MCF 10A (cell line): ENCODE data around the gene SEC22C. TPM values are rescaled to one million over a fixed set of nuclear protein-coding genes. Genes with fewer than 3 reads are reported as not detected.
"Not testable (repeated sequence)": the region's sequence is repeated elsewhere in the genome, so short reads cannot be mapped to it uniquely, and the experiment has no call there.

ENCODE experiments used
- BruUV-seq: library from RNA; stranded (reverse); fragments of 400-500 nt; replicated peaks from 2 replicates; lab custom pipeline; 2021; lab: Mats Ljungman, UMichigan
- CTCF ChIA-PET: fragments of 300-600 bp; sonication (Branson Sonifier 250); formaldehyde crosslinking; extraction: SDS; loops from one replicate; lab custom pipeline; 2021; ENCODE audit warnings: antibody characterized with exemption, inconsistent platforms; lab: Yijun Ruan, JAX
- POLR2A ChIA-PET: fragments of 300-600, 350-650 bp; sonication (Branson Sonifier 250); formaldehyde crosslinking; extraction: SDS; loops from one replicate; lab custom pipeline; 2020; ENCODE audit warnings: antibody characterized with exemption, inconsistent platforms; lab: Yijun Ruan, JAX
- DNase-seq: peaks from one replicate; pipeline ENCODE4 v3.0.0-alpha.2; 2018; ENCODE audit not compliant: unreplicated experiment
- H3K27ac Mint-ChIP-seq: one replicate; pipeline ENCODE4 v1.8.0; 2022; ENCODE audit warnings: mild to moderate bottlenecking, low read depth, mixed read lengths; ENCODE audit not compliant: unreplicated experiment
- H3K27me3 Mint-ChIP-seq: one replicate; pipeline ENCODE4 v1.8.0; 2022; ENCODE audit warnings: mixed read lengths; ENCODE audit not compliant: insufficient read depth, unreplicated experiment
- H3K36me3 Mint-ChIP-seq: one replicate; pipeline ENCODE4 v1.8.0; 2022; ENCODE audit warnings: mild to moderate bottlenecking, moderate library complexity, mixed read lengths; ENCODE audit not compliant: insufficient read depth, unreplicated experiment
- H3K4me1 Mint-ChIP-seq: one replicate; pipeline ENCODE4 v1.8.0; 2022; ENCODE audit warnings: mixed read lengths; ENCODE audit not compliant: insufficient read depth, unreplicated experiment
- H3K4me3 Mint-ChIP-seq: one replicate; pipeline ENCODE4 v1.8.0; 2022; ENCODE audit warnings: mild to moderate bottlenecking, moderate library complexity, mixed read lengths; ENCODE audit not compliant: unreplicated experiment
- H3K9me3 Mint-ChIP-seq: one replicate; pipeline ENCODE4 v1.8.0; 2022; ENCODE audit warnings: mixed read lengths; ENCODE audit not compliant: unreplicated experiment
- intact Hi-C: fragments of 100-400 bp; cut with micrococcal nuclease; formaldehyde crosslinking; loops from 2 replicates; pipeline ENCODE4 v1.14.1; 2022
- total RNA-seq: library from RNA; stranded (reverse); gene quantifications from 2 replicates; pipeline ENCODE4 v1.2.3, GENCODE V29; 2022
- TF ChIP-seq, protein P1 (sequence below): fragments of 200-600 bp; IDR thresholded peaks from one replicate; pipeline ENCODE4 v1.8.0; 2022; ENCODE audit warnings: antibody characterized with exemption, mild to moderate bottlenecking; ENCODE audit not compliant: unreplicated experiment

SEC22C gene
- total RNA-seq, 1 experiment from 2014 or later, result 55.7 TPM

DNA sequence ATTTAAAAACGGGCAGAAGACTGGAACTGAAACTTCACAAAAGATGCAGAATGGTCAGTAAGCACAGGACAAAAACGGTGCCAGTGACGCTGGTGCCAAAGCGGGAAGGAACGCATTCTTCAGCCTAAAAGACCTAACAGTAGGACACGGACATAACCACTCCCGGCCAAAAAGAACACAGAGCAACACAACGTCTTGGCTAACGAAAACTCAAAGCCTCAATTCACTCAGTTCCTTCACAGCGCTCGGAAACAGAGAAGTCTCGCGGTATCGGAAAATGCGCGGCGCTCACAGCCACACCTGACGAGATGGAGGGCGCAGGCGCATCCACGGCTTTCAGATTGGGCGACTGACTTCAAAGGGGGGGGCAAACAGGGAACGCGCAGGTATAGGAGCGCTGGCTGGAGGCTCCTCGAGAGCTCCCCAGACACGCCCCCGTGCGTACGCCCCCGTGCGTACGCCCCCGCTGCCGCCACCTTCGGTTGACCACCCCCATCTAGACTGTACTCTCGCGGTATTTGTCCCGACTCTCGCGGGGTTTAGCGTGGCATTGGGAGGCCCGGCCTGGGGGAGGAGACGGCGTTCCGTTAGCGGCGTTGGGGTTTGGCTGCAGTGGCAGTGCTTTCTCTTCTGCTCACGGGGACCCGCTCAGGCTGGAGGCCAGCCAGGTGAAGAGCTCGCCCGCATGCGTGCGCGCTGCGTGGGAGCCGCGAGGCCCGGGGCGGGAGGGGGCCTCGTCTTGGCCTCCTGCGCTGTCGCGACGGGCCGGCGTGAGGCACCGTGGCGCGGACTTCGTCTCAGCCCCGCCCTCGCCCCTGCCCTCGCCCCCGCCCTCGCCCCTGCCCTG is 18.6 kb upstream of the SEC22C start, which contains the start of gene NKTR:
NKTR (plus strand) TSS at position 576 of the 847 bp plus-strand sequence. CDS start 321 bp downstream, outside the sequence.
- peak within 1 kb of the TSS; percentile 90 for H3K27ac Mint-ChIP-seq
- TF ChIP-seq, protein P1, sequence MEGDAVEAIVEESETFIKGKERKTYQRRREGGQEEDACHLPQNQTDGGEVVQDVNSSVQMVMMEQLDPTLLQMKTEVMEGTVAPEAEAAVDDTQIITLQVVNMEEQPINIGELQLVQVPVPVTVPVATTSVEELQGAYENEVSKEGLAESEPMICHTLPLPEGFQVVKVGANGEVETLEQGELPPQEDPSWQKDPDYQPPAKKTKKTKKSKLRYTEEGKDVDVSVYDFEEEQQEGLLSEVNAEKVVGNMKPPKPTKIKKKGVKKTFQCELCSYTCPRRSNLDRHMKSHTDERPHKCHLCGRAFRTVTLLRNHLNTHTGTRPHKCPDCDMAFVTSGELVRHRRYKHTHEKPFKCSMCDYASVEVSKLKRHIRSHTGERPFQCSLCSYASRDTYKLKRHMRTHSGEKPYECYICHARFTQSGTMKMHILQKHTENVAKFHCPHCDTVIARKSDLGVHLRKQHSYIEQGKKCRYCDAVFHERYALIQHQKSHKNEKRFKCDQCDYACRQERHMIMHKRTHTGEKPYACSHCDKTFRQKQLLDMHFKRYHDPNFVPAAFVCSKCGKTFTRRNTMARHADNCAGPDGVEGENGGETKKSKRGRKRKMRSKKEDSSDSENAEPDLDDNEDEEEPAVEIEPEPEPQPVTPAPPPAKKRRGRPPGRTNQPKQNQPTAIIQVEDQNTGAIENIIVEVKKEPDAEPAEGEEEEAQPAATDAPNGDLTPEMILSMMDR, result no peak
- H3K27me3 Mint-ChIP-seq, result no peaks in the 10 kb centered on the region
- BruUV-seq, result no TSS peak
- peak within 1 kb of the TSS; percentile 82 for H3K4me3 Mint-ChIP-seq
- POLR2A ChIA-PET, result interaction anchor here (0.5 to 3.9 kb wide), 27 partner anchors 9 to 315 kb away, joined by 3 to 101 read pairs (median 4); partner anchors contain the start of genes SEC22C, SS18L2 and ZBTB47
- peak; percentile 99 for DNase-seq
- no peaks in the 10 kb centered on the region for H3K9me3 Mint-ChIP-seq
- CTCF ChIA-PET, result interaction anchor here (0.6 to 3.0 kb wide), 7 partner anchors 18 to 375 kb away, joined by 3 to 30 read pairs (median 5); partner anchors contain the start of gene SEC22C
- intact Hi-C loops, result loop anchor here (1.0 to 5.0 kb wide), 2 partner anchors 10 to 52 kb away; partner anchors contain the start of genes SS18L2 and ZBTB47
- H3K36me3 Mint-ChIP-seq, result peaks cover 50% of the 10 kb centered on the region
- H3K4me1 Mint-ChIP-seq, result peaks cover 10% of the 10 kb centered on the region

DNA sequence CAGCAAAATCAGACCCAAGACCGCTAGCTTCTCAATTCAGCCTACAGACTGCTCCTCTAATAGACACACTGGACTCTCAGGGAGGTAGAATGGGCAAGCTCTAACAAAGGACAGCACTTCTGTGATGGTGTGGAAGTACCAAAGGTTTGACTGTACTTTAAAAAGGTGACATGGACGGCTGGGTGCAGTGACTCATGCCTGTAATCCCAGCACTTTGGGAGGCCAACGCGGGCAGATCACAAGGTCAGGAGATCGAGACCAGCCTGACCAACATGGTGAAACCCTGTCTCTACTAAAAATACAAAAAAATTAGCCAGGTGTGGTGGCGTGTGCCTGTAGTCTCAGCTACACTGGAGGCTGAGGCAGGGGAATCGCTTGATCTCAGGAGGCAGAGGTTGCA is 15.3 kb upstream of the SEC22C start:
- H3K4me3 Mint-ChIP-seq, BruUV-seq, H3K9me3 Mint-ChIP-seq, DNase-seq, intact Hi-C loops, H3K27me3 Mint-ChIP-seq, H3K27ac Mint-ChIP-seq: not testable (repeated sequence)
- POLR2A ChIA-PET, result interaction anchor here (1.3 to 2.8 kb wide), 2 partner anchors 9 to 16 kb away, joined by 5 to 11 read pairs; partner anchors contain the start of gene SEC22C
- Mint-ChIP-seq H3K36me3 (peaks cover 41% of the 10 kb centered on the region), H3K4me1 (peaks cover 15% of the 10 kb centered on the region)
- CTCF ChIA-PET, result interaction anchor here (0.7 to 1.5 kb wide), 6 partner anchors 16 to 551 kb away, joined by 3 to 5 read pairs (median 3); no protein-coding TSS in a partner anchor

DNA sequence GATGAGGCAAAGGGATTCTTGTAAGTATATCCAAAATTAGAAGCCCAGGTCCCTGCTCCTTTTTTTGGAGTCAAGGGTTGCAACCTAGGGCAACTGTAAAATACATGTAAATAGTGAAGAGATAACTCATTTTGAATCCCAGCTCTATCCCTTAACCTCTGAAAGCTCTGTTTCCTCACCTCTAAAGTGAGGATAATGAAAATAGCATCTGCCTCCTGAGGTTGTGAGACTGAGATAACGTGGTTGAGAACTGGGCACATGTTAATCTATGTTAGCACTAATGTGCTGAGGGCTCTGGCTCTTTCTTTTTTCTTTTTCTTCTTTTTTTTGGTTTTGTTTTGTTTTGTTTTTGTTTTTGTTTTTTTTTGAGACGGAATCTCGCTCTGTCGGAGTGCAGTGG is 13.9 kb upstream of the SEC22C start:
- no peaks in the 10 kb centered on the region for H3K27me3 Mint-ChIP-seq
- TF ChIP-seq, protein P1, result no peak
- no TSS peak for BruUV-seq
- ChIA-PET POLR2A (interaction anchor here (0.8 to 2.1 kb wide), 4 partner anchors 11 to 208 kb away, joined by 3 to 9 read pairs (median 4); partner anchors contain the start of gene HIGD1A), CTCF (interaction anchor here (1.1 kb wide), 1 partner anchor 51 kb away, joined by 3 read pairs; no protein-coding TSS in a partner anchor)
- peaks cover 45% of the 10 kb centered on the region for H3K36me3 Mint-ChIP-seq
- H3K4me3 Mint-ChIP-seq, result no peak overlapping the region
- peaks cover 14% of the 10 kb centered on the region for H3K4me1 Mint-ChIP-seq
- no peaks in the 10 kb centered on the region for H3K9me3 Mint-ChIP-seq
- intact Hi-C loops, result no loop called here
- DNase-seq, result no peak
- no peak overlapping the region for H3K27ac Mint-ChIP-seq

DNA sequence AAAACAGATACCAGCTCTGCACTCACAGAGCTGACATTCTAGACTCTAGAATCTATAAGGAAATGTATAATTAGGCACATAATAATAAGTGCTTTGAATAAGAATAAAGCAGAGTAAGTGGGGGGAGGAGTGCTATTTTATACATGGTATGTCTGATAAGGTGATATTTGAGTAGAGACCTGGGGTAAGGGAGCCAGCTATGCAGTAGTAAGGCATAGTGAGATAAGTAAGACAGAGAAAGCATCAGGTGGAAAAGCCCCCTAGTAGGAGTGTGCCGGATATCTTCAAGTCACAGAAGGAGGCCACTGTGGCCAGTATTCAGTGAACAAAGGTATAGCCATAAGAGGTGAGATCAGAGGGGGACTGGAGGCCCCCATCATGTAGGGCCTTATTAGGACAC is 11.9 kb upstream of the SEC22C start:
- no peak for DNase-seq
- TF ChIP-seq, protein P1, result no peak
- ChIA-PET POLR2A (interaction anchor here (2.0 to 2.1 kb wide), 2 partner anchors 9 to 12 kb away, joined by 9 to 18 read pairs; partner anchors contain the start of gene SEC22C), CTCF (interaction anchor here (0.5 to 0.6 kb wide), 2 partner anchors 84 to 221 kb away, joined by 3 to 4 read pairs; no protein-coding TSS in a partner anchor)
- H3K27me3 Mint-ChIP-seq, result no peaks in the 10 kb centered on the region
- no peak overlapping the region for H3K27ac Mint-ChIP-seq
- intact Hi-C loops, result no loop called here
- no peaks in the 10 kb centered on the region for H3K9me3 Mint-ChIP-seq
- BruUV-seq, result no TSS peak
- H3K4me1 Mint-ChIP-seq, result peaks cover 14% of the 10 kb centered on the region
- no peak overlapping the region for H3K4me3 Mint-ChIP-seq
- peaks cover 42% of the 10 kb centered on the region for H3K36me3 Mint-ChIP-seq
